Right lobe of liver (tissue), 4 donors: Measurements from ENCODE around the gene SPAG16.

Experiments used
- CTCF ChIP-seq, 4 donors: fragments of 200-600 bp in 3 of 4; fragments of 450-650 bp in 1 of 4; IDR thresholded peaks; one replicate each; pipeline versions ENCODE4 v1.5.1 to v1.8.0; 2016 to 2022; ENCODE audit warnings: antibody characterized with exemption in 4 of 4, mild to moderate bottlenecking in 2 of 4
- POLR2A ChIP-seq: fragments of 450-650 bp; IDR thresholded peaks from one replicate; pipeline ENCODE4 v1.6.1; 2017; ENCODE audit warnings: antibody characterized with exemption, mild to moderate bottlenecking
- donor health status: DM: no; HTN: no; CAD: no.
- donor health status: DM: no; HTN: no; CAD: no.
- donor health status: DM: no; HTN: yes; CAD: no.

DNA sequence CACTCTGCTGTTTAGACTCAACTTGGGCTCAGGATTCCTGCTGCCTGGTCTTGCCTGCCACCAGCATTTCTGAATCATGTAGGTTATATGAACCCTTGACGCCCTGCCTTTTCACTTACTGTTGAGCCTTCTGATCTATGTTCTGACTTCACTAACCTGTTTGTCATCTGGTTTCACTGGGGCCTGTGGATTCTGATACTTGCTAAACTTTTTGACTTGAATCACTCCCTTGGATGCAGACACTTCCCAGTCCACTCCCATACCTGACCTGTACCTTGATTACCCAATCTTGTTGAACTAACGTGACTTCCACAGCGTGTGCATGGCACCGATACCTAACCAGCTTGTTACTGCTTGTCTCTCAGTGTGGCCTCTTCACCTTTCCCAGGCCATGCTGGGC, 35.6 kb upstream of the SPAG16 start:
- no peak for TF ChIP-seq CTCF (IDR thresholded peaks at IDR 0.05)
- no peak for TF ChIP-seq POLR2A
